ENCODE data around the gene GSTP1.
"Not testable (repeated sequence)": the region's sequence is repeated elsewhere in the genome, so short reads cannot be mapped to it uniquely, and the experiment has no call there.

The GSTP1 gene

DNA sequence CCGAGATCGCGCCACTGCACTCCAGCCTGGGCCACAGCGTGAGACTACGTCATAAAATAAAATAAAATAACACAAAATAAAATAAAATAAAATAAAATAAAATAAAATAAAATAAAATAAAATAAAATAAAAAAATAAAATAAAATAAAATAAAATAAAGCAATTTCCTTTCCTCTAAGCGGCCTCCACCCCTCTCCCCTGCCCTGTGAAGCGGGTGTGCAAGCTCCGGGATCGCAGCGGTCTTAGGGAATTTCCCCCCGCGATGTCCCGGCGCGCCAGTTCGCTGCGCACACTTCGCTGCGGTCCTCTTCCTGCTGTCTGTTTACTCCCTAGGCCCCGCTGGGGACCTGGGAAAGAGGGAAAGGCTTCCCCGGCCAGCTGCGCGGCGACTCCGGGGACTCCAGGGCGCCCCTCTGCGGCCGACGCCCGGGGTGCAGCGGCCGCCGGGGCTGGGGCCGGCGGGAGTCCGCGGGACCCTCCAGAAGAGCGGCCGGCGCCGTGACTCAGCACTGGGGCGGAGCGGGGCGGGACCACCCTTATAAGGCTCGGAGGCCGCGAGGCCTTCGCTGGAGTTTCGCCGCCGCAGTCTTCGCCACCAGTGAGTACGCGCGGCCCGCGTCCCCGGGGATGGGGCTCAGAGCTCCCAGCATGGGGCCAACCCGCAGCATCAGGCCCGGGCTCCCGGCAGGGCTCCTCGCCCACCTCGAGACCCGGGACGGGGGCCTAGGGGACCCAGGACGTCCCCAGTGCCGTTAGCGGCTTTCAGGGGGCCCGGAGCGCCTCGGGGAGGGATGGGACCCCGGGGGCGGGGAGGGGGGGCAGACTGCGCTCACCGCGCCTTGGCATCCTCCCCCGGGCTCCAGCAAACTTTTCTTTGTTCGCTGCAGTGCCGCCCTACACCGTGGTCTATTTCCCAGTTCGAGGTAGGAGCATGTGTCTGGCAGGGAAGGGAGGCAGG, at the start of gene GSTP1:
Gene GSTP1, plus strand, starts transcription at position 566 of the 958 bp plus-strand sequence. Its CDS starts 32 bp downstream, at position 598.
- DNase-seq (ENCODE audit: low read depth): peak; percentile 74

DNA sequence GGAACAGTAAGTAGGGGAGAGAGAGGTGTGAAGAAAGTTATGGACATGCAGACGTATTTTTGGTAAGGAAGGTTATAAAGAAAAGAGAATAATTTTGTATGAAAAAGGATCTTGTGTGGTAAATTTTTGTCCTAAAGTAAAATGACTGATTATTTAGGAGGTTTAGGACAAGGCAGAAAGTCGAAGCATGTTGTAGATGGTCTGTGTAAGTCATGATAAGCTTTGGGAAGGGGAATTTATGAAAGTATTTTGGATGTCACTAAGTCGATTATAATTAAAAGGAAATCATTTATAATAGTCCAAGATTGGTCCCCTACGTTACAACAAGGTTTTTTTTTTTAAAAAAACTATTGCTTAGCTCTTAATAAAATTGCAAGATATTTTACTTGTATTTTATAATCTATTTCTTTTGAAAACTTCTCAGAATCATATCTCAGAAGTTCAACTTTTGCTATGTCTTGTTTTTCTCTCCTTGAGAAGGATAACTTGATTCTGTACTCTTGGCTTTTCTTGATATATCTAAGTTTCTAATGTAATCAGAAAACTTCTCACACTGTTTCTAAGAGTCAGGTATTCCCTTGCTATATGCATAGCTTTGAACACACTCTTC, 49.4 kb upstream of the GSTP1 start:
- no peak for DNase-seq (ENCODE audit: low read depth)

- no peak for DNase-seq (ENCODE audit: low read depth)
These were observed 48.1 kb upstream of the GSTP1 start for GRCh38 chr11:67535561-67535960.

DNA sequence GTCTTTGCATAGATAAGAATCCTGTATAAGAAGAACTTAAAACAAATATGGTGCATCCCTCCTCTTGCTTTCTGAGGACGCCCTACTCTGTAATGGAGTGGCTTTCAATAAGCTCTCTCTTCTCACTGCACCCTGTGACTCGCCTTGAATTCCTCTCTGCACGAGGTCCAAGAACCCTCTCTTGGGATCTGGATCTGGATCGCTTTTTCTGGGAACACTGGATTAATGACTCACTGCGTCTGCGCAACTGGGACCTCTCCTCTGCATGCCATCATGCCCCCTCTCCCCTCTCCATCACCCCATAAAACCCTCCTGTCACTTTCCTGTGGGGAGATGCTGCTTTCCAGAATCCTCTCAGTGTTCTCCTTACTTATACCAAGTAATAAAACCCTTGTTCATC, 45.3 kb upstream of the GSTP1 start:
- no peak for DNase-seq (ENCODE audit: low read depth)

- DNase-seq (ENCODE audit: low read depth): no peak
These were observed 44.6 kb upstream of the GSTP1 start for GRCh38 chr11:67538823-67539505.

DNA sequence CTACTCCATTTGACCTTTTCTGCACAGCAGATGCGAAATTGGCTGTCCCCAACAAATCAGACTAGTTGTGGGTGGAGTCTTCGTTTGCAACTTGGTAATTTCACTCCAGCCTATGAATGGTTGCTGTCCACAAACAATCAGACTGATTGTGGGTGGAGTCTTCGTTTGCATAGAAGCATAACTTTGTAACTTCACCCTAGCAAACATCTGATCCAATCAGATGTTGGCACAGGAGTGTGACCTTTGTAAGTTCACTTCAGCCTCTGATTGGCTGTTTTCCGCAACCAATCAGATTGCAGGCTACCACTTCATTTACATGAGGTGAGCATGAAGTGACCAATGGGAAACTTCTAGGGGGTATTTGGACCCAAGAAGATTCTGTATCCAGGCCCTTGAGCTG, 44.1 kb upstream of the GSTP1 start:
- DNase-seq (ENCODE audit: low read depth): no peak

DNA sequence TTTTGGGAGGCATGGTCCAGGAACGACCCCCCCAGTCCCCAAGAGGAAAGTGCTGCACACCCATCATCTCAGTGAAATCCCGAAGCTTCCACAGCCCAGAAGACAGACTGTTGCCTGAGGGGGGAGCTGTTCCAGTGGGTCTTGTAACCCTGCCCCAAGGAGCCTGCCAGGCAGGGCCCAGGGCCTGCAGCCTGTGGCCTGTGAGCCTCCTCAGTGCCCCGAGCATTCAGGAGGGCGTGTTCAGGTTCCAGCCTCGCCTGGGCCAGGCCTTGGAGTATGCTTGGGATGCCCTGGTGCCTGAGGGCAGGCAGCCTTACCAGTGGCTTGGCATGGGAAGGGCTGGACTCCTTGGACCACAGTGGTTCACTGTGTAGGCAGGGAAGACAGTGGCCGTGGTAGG, 42.4 kb upstream of the GSTP1 start:
- DNase-seq (ENCODE audit: low read depth): no peak

DNA sequence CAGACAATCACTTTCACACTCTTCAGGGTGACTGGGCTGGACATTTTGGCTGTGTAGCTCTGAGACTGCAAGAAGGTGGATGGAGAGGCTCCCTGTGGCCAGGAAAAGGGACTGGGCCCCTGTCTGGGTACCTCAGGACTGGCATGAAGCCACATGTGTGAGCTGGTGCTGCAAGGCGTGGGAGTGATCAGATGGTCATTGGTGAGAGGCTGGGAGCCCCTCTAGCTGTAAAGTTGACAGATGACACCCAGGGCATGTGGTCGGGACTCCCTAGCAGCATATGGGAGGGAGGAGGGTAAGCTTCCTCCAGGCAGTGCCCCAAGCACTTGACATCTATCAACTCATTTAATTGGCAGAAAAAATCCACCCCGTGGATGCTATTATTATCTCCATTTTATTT, 41.4 kb upstream of the GSTP1 start:
- no peak for DNase-seq (ENCODE audit: low read depth)

- DNase-seq (ENCODE audit: low read depth): no peak
These were observed 40.6 kb upstream of the GSTP1 start for GRCh38 chr11:67542971-67543370.

DNA sequence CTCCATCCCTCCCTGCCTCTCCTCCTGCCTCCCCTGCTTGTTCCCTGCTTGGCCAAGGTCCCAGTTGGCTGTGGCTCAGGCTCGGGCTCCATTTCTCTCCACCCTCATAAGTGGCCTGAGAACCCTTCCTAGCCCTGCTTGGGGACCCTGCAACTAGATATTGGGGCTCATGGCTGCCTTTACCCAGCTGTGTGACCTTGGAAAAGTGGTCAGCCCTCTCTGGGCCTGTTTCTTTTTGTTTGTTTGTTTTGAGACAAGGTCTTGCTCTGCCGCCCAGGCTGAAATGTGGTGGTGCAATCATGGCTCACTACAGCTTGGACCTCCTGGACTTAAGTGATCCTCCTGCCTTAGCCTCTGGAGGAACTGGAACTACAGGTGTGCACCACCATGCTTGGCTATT, 40.0 kb upstream of the GSTP1 start:
- DNase-seq (ENCODE audit: low read depth): no peak

- DNase-seq (ENCODE audit: low read depth): no peak
These were observed 38.9 kb upstream of the GSTP1 start for GRCh38 chr11:67544616-67545242.

DNA sequence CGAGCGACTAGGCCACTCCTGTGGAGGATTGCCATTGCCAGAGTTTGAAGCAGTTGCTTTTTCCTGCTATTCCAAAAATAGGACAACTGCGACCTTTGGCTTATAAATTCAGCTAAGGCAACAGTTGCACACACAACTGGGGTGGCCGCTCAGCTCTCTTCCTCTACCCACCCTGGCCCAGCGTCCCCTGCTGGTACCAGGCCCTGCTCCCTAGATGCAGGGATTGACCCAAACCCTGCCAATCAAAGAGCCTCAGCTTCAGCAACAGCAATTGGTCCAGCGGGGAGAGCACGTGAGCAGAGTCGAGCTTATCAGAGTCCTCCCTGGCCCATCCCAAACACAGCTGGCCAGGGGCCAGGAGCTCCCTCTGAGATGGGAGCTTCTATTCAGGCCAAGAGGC, 38.3 kb upstream of the GSTP1 start:
- no peak for DNase-seq (ENCODE audit: low read depth)

- not testable (repeated sequence) for DNase-seq (ENCODE audit: low read depth)
These were observed 35.5 kb upstream of the GSTP1 start for GRCh38 chr11:67548112-67548511.

DNA sequence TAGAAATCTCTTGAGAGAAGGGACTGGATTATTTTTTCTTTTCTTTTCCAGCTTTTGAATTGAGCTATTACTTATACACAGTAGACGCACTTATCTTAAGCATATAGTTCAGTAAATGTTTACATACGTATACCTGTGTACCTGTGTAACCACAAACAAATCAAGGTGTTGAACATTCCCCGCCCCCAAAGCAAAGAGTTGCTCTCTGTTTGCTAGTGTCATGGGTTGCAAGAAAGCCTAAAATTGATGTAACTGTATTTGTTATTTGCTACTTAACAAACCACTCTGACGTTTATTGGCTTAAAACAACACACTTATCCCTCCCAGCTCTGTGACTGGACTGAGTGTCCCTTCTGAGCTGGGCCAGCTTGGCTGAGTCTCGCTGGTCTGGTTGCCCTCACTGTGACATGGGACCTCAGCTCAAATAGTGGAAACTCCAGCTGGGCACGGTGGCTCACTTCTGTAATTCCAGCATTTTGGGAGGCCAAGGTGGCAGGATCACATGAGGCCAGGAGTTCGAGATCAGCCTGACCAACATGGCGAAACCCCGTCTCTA, 35.0 kb upstream of the GSTP1 start:
- DNase-seq (ENCODE audit: low read depth): no peak

- no peak for DNase-seq (ENCODE audit: low read depth)
These were observed 32.5 kb upstream of the GSTP1 start for GRCh38 chr11:67551127-67551526.

DNA sequence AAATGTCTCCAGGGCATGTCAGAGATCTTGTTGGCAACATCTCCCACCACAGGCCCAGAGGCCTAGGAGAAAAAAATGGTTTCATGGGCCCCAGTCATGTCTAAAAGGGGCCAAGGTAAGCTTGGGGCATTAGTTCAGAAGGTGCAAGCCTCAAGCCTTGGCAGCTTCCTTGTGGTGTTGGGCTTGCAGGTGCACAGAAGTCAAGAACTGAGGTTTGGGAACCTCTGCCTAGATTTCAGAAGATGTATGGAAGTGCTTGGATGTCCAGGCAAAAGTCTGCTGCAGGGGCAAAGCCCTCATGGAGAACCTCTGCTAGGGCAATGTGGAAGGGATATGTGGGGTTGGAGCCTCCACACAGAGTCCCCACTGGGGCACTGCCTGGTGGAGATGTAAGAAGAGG, 31.9 kb upstream of the GSTP1 start:
- not testable (repeated sequence) for DNase-seq (ENCODE audit: low read depth)

- no peak for DNase-seq (ENCODE audit: low read depth)
These were observed 27.4 kb upstream of the GSTP1 start for GRCh38 chr11:67556244-67556643.

DNA sequence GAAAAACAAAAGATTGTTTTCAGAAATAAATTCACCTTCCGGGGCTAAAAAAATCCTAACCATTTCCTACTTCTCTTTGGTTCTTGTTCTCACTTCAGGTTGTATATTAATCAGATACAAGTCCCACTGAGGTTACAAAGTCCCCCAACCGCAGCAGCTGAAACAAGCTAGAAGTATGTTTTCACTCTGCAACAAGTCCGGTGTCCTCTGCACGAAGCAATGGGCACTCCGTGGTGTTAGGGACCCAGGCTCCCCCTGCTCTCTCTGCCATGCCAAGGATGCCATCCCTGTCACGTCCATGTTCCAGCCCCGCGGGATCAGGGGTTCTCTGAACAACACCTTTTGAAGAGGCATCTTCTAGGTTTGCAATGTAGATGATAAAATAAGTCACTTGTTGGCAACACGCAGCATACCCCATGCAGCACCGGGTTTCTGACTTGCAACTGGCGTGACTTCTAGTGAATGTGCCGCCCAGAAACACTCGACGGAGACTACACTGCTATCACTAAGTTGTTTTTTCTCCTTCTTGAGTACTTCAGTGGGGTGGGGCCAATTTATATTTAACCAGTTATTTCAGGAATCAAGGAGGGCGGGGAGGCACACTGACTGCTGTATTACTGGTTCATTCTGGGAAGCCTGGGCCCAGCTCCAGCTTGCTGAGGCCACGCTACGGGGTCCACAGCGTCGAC, 25.4 kb upstream of the GSTP1 start:
- DNase-seq (ENCODE audit: low read depth): no peak

GRCh38 chr11:67561971-67562619, 21.5 kb upstream of the GSTP1 start:
- DNase-seq (ENCODE audit: low read depth): no peak

DNA sequence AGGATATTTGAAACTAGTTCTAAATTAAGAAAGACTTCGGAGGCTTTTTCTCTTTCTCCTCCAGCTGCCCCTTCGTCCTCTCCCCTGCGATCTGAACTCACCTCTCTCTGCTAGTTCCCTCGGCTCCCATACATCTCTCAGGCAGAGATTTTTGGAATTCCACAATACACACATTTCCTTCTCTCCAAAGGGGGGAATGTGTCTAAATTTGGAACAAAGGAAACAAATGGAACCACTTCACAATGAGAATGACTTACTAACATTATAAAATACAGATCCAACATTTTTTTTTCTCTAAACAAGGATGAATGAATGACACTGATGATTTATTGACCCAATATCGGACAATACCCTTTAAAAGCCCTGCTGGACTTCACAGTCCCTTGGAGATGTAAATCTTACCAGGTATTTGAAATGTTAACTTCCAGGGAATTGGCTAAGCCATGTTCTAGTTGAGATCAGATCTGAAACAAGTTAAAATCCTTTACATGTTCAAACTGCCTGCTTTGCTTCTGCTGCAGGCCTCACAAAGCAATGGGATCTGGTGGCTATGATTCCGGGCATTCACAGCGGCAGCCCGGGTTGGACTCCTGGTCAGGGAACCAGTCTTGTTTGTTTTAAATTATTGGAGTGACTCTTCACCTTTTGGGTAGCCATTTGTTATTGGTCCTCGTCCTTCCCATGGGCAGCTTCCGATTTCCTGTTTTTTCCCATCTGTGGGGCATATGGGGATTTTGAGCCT, 20.5 kb upstream of the GSTP1 start:
- DNase-seq (ENCODE audit: low read depth): no peak
